GM19452 (cell line): ENCODE measurements around the gene CEP128.

Source experiments
- ATAC-seq: cut with Tn5 transposase; IDR thresholded peaks from one replicate; pipeline ENCODE4 v1.9.1; 2021; ENCODE audit not compliant: unreplicated experiment

The CEP128 gene

DNA sequence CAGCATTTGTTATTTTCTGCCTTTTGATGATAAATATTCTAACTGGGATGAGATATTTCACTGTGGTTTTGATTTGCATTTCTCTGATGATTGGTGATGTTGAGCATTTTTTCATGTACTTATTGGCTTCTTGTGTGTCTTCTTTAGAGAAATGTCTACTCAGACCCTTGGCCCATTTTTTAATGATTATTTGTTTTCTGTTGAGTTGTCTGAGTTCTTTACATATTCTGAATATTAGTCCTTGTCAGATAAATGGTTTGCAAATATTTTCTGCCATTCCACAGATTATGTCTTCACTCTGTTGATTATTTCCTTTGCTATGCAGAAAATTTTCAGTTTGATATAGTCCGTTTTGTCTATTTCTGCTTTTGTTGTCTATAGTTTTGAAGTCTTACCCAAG lies 317.0 kb downstream of the CEP128 start:
- no peak for ATAC-seq

DNA sequence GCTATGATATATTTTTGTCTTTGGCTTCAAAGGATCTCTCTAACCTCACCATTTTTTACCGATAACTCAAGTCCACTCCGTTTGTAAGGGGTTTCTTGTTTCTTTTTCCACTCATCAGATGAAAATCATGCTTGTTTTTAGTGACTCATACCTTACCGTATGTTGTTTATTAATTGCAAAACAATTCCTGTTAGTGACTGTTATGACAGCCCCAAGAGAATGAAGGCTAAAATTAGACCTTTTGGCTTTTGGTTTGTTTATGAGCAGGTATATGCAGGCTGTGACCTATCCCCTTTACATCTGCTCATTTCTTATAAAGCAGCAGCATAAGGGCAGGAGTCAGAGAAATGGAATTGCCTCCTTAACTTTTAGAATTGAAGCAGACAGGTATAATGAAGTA lies 319.8 kb downstream of the CEP128 start:
- no peak for ATAC-seq

DNA sequence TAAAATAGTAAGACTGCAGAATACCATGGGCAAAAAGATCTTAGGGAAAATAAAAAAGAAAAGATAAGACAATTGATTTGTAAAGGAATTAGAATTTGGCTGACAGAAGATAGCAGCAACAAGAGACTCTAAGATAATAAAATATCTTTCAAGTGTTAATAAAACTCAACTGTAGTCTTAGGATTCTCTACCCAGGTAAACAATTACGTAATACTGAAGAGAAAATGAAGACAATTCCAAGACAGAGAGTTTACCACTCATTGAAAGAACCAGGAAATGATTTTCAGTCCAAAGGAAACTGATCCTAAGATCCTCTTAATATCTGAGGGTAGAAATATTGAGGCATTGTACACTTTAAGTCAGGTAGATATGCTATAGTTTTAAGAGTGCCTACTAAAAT lies 321.1 kb downstream of the CEP128 start:
- no peak for ATAC-seq

DNA sequence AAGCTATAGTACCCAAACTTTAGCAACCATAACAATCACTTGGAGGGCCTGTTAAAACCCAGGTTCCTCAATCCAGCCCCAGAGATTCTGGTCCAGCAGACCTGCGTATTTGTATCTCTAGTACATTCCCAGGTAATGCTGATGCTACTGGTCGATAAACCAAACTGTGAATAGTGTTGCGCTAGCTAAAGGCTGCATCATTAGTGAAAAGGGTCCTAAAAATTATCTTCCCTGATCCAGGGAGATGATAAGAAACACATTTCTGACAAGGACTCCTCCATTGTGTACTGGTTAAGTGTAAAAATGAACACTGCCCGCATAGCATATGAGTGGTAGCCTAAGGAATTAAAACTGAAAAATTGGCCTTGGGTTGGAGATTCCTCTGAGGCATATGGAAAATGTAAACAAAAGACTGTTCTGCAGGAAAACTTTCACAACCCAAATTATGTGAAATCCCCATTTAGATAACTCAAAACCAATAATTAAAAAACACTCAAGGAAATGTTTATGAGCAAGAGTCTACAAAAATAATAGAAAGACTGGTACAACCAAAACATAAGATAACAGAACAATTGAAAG lies 322.7 kb downstream of the CEP128 start:
- no peak for ATAC-seq

DNA sequence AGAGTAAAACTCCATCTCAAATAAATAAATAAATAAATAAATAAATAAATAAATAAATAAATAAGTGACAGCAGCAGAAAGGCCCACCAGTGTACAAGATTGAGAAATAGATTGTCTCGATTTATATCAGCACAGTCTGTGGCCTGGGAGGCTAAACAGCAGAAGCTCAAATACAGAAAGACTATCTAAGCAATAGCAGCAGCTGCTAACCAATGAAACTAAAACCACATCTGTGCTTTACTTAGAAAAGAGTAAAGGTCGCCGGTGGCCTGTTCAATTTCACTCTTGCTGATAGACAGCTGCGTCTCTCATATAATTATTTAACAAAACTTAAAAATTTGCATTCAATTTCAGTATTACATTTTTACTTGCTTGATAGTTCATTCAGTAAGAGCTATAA lies 325.7 kb downstream of the CEP128 start:
- no peak for ATAC-seq

DNA sequence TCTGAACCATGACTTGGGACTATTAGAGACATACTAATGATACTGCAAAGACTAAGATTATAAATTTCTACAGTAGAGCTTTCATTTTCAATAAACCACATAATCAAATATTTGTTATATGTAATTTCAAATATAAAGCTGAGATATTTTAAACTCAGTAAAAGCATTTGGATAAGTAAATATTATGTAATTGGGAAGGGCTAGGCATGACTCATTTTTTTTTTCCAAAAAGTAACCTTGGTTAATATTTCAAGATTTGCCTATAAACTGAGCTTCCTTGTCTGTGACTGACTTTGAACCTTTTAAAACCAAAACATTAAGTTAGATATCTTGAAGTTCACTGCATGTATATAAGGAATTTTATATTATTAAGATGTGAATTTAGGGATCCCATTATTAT lies 332.5 kb downstream of the CEP128 start:
- no peak for ATAC-seq

DNA sequence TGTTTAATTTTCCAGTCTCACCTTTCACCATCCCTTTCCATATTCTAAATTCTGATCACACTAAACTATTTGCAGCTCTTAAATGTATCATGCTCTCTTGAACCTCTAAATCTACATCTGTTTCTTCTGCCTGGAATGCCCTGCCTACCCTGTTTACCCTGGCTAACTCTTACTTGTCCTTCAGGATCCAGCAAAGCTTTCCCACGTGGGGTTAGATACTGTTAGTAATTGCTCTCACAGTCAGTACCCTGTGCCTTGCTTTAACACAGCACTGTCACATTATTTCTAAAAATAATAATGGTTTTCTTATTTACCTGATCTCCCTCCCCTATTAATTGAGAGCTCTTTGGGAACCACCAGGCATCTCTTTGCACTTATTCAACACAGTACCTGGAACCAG lies 333.0 kb downstream of the CEP128 start:
- ATAC-seq, result no peak

DNA sequence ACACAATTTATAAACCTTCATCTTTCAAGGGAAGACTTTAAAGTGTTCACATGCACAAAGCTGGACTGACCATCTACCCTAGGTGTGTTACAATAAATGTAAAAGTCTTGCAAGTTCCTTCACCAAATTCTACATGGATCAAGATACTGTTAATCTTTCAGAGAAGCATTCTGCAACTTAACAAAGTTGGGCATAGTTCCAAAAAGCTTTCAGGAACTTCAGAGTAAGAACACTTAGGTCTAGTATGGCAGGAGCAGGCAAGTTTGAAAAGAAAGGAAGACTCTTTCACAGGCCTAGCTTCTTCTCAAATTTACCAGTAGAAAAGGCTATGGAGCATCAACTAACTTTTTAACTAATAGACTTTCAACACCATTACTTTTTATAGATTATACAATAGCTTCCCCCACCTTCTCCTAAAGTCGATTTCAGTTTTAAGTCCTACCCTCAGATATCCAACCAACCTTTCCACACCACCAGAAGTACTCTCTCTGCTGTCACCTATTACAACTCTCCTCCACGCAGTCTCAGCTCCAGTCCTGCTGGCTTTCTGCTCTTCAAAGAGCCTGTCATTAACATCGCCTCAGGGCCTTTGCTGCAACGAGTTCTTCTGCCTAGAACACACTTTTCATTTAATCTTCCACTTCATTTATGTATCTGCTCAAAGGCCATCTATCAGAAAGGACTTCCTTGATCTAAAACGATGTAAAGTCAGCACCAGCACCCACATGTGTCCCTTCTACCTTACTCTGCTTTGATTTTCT lies 333.9 kb downstream of the CEP128 start:
- ATAC-seq, result no peak

DNA sequence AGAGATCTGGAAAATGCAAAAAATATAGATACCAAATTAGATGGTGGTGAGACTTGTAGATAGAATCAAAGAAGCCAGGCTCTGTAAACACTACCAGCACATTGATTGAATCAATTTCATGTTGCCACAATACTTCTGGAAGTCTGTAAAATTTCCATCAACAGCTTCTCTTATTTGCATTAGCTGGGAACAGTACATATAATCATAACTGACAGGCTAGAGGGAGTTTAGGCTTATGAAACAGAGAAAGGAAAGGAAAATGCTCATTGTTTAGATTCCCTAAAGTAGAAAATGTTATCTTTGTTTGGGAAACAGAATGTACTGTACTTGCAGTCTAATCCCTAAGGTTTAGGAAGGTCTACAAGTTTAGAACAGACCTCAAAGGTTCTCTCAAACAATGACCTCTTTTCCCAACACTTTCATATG lies 335.2 kb downstream of the CEP128 start:
- no peak for ATAC-seq

DNA sequence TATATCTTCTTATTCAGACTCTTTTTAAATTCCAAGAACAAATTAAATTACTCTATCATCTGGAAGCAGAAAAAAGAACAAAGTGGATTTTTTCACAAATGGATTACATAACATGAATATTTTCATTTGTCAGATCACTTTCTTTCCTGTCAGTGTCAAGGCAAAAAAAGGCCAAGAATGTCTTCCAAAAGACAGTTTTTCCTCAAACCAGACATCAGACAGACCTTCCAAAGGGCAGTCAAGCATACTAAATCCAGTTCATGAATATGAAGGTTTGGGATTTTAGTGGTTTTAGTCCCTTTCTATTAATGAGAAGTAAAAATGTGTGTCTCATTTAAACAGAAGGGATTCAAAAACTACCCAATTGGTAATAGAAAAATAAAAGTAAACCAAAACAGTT lies 336.0 kb downstream of the CEP128 start:
- no peak for ATAC-seq

DNA sequence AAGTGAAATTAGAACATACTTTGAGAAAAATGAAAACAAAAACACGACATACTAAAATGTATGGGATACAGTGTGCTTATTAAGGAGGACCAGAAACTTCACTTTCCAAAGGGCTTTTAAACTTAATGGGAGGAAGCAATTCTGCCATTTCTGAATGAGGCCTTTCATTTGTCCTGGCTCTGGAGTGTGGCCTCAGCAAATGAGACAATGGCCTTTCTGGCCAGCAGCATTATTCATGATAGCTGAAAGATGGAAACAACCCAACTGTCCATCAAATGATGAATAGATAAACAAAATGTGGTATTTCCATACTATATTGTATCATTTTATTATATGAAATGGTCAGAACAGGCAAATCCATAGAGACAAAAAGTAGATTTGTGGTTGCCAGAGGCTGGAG lies 338.6 kb downstream of the CEP128 start:
- no peak for ATAC-seq

DNA sequence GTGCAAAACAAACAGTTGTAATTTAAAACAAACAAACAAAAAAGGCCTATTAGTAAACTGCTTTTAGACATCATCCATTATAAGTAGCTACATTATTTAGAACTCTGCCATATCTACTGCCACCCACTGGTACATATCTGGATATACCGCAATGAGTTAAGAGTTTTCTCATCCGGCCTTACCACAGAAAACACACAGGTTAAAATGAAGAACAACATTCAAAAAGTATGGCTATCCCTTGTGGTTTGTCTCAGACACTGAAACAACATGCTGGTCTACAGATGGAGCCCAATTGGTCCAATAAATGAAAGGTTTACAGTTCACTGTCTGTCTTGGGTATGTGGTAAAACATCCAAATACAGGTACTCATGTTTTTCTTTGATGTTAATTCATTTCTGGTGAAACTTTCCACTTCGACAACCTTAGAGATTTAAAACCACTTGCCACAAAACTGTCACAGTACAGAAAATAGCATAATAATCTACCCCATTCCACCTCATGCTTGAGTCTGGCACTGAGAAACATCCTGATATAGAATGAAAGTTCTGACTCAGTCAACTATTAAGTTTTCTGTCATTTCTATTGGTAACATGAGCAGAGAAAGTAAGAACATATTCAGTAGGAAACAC lies 354.3 kb downstream of the CEP128 start:
- ATAC-seq, result peak; percentile 99

DNA sequence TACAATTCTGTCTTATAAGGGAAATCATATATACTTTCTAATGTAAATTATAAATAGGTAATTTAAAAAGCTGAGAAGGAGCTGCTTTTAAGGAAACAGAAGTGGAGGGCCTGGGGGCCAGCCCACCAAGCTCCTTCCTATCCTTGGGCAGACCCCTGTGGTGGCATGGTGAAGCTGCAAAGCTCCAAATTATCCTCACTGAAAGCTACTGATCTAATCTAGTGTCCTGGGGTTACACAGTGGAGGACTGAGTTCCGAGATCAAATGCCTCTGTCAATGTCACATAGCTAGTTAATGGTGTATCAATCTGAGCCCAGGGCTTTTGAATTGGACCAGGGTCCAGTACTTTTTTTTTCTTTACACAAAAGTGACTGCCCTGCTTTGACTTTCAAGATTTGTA lies 355.4 kb downstream of the CEP128 start:
- ATAC-seq, result no peak

DNA sequence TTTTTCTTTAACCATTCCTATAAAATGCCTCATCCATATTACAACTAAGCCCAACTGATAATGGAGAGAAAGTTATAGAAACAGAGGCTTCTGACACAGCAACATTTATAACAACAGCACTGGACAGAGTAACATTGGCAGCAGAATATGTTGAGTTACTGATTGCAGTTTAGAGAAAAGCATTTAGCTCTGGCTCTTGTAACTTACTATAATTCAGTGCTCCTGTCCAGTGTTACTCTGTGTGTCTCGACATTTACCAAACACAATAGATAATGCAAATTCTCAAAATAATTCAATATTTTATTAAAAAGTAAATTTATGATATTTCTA lies 356.1 kb downstream of the CEP128 start:
- ATAC-seq, result no peak

DNA sequence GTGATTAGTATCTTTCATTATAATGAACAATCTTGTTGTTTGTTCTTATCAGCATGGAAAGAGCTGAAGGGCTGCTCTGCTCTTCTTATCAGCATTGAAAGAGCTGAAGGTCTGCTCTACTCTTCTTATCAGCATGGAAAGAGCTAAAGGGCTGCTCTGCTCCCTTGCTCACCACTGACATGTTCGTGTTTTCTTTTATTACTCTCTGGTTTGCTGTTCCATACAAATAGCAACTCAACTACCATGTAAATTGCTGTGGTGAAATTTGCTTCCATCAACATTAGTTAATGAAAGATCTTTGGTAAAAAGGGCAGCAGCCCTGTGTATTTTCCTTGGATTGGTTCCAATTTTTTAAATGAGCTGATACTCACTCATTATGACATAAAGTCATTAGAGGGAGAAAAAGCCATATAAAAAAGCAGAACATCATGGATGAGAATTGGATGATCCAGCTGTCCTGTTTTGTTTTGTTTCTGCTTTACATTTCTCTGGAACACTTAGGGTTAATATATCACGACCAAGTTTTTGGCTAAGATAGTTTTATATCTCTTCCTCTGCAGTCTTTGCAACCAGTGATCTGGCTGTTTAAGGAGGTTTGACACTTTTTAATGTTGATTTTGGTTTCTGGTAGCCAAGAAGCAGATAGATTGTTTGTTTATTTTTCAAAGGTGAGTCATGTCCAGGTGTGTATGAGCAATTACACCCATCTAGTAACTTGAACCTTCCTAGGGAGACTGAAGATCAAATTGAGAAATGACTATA lies 356.6 kb downstream of the CEP128 start:
- no peak for ATAC-seq

DNA sequence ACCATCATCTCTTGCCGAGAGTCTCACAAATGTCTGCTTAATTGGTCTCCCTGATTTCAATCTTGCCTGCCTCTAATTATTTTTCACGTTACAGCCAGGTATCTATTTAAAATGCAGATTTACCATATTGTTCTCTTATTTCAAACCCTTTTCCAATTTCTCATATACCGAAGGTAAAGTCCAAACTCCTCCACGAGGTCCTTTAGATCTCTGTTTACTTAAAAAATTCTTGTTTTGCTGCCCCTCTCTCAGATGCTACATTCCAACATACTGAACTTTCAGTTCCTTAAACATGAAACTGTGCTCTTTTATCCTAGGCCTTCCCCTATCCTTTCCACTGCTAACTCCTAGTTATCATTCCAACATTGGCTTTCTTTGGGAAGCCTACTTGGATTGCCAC lies 363.9 kb downstream of the CEP128 start:
- ATAC-seq, result no peak

DNA sequence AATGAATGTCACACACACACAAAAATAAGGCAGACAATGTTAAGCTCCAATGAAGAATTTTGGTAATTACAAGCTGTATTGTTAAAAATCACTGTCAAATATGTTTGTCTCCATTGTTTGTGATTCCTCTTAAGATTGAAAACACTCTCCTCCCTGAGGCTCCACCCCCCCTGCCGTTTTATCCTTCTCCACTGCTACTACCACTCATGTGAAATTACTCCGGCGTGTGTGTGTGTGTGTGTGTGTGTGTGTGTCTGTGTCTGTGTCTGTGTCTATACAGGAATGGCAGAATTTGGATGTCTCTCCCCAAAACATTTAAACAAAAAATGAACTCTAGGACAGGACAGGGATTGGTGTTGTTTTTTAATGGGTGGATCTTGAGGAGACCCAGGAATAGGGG lies 365.1 kb downstream of the CEP128 start:
- no peak for ATAC-seq

DNA sequence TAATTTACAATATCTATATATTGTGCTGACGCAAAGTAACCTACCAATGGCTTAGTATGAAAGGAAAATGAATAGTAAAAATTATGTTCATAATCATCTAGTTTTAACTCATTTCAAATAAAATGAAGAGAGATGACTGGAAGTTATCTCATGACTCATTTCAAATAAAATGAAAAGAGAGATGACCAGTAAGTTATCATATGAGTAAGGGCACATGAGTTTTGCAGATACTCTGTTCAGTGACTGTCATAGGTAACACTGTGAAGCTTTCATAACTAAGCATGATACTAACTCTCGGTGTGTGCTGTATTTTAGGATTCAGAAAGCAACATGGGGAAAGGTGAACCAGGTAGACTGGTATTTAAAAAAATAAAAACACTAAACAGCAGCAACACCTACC lies 365.8 kb downstream of the CEP128 start:
- no peak for ATAC-seq

DNA sequence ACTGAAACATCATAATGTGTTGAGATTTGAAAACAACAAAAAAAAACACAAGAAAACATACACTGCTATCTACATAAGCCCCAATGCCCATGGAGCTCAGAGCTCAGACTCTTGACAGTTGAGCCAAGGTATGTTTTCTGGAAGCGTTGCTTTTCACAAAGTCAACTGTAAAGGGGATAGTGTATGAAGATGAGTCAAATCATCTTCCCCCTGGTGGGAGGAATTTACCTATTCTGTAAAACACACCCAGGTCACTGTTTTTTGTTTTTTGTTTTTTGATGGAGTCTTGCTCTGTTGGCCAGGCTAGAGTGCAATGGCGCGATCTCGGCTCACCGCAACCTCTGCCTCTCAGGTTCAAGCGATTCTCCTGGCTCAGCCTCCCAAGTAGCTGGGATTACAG lies 368.9 kb downstream of the CEP128 start:
- no peak for ATAC-seq

DNA sequence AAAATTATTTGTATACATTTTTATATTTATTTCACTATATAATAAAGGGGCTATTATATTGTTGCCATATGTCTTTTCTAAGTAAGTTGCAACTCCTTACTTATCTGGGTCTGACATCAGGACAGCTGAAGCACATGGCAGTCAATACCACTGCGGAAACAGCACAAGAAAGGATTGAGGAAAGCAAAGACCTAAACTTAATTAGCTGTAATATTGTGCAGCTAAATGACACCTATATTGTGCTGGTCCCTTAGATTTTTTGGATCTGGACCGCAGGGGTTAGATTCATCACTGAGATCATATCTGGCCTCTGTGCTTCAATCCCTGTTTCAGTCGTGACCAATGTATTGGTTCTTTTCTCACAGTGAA lies 370.6 kb downstream of the CEP128 start:
- ATAC-seq, result no peak

DNA sequence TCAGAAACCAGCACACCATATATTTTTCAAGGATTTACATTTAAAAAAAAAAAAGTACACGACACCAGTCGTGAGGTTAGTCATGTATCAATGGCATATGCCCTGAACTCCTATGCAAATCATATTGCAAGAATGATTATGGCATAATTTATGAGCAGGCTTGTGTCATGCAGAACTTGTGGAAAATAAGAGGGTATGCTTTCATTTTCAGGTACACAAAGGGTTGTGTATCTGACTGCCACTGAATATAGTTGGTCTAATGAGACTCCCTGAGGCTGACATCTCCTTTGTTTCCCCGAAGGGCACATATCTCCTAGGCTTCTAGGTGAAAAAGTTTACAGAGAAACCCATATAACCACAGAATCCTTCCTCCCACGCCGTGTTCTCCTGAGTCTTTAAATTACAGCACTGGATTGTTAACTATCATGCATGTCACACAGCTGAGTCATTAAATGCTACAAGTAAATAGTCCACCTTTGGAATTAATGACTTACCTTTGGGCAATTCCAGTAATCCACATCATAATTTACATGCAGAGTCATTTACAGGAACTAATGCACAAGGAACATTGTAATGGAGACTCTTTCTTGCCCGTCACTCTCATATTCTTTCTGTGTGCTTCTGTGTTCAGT lies 373.5 kb downstream of the CEP128 start:
- ATAC-seq, result no peak

DNA sequence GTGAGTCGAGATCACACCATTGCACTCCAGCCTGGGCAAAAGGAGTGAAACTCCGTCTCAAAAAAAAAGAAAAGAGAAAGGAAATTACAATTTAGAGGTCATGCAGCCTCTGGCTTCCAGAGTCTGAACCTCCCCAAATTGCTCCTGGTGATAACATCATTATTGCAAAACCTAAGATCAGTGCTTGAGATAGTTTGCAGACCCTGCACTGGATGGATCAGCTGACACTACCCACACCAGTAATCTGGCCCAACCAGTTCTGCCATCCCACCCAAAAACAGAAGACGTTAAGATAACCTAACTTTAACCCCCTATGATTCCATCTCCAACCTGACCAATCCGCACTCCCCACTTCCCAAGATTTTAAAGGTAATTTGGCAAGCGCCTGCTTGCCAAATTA lies 376.5 kb downstream of the CEP128 start:
- ATAC-seq, result no peak
